Activated T-helper 2 cell treated with anti-CD3 and anti-CD28 coated beads, Interferon-gamma antibody, Interleukin-2, Interleukin-4, amounts not matched to agents 10 μg/mL and 5 μg/mL and 100 μg/mL, durations not matched to agents 14 hours and 24 hours and 36 hours (primary cell): ENCODE measurements around the gene ADCY4. TPM values are rescaled to one million over a fixed set of nuclear protein-coding genes. Genes with fewer than 3 reads are reported as not detected.
A peak's percentile ranks its signal among the peaks of the same experiment; 100 is the strongest.

Source experiments
- DNase-seq: peaks from one replicate; pipeline ENCODE4 v3.0.0; 2021; ENCODE audit warnings: low spot score
- H3K27ac Mint-ChIP-seq: one replicate; pipeline ENCODE4 v1.8.0; 2021; ENCODE audit warnings: mixed read lengths
- H3K27me3 Mint-ChIP-seq: one replicate; pipeline ENCODE4 v1.8.0; 2021; ENCODE audit warnings: low read depth, mixed read lengths
- H3K36me3 Mint-ChIP-seq: one replicate; pipeline ENCODE4 v1.8.0; 2021; ENCODE audit warnings: low read depth, mixed read lengths
- H3K4me1 Mint-ChIP-seq: one replicate; pipeline ENCODE4 v1.8.0; 2021; ENCODE audit warnings: low read depth, mixed read lengths
- H3K4me3 Mint-ChIP-seq: one replicate; pipeline ENCODE4 v1.8.0; 2021; ENCODE audit warnings: low read depth, mild to moderate bottlenecking, moderate library complexity, mixed read lengths
- H3K9me3 Mint-ChIP-seq: one replicate; pipeline ENCODE4 v1.8.0; 2021; ENCODE audit warnings: mixed read lengths
- intact Hi-C: fragments of 100-400 bp; cut with micrococcal nuclease; formaldehyde crosslinking; loops from one replicate; pipeline ENCODE4 v1.15.1; 2023
- total RNA-seq: library from RNA; stranded (reverse); gene quantifications from 2 replicates; pipeline ENCODE4 v1.2.3, GENCODE V29; 2022

ADCY4 gene
- total RNA-seq, 1 donor from 2014 or later, result 1.5 TPM

- Mint-ChIP-seq H3K9me3 (no peaks in the 10 kb centered on the region), H3K36me3 (no peaks in the 10 kb centered on the region), H3K4me3 (no peak overlapping the region), H3K27ac (peak overlapping the region; percentile 30), H3K27me3 (peaks cover 9% of the 10 kb centered on the region), H3K4me1 (peaks cover 19% of the 10 kb centered on the region)
- intact Hi-C loops, result no loop called here
- no peak for DNase-seq
Observed at GRCh38 chr14:24279301-24280186, 55.3 kb downstream of the ADCY4 start.

GRCh38 chr14:24278424-24278823, 56.4 kb downstream of the ADCY4 start:
- Mint-ChIP-seq H3K27ac (peak overlapping the region; percentile 36), H3K4me1 (peaks cover 29% of the 10 kb centered on the region), H3K36me3 (no peaks in the 10 kb centered on the region), H3K9me3 (no peaks in the 10 kb centered on the region), H3K27me3 (peaks cover 9% of the 10 kb centered on the region), H3K4me3 (no peak overlapping the region)
- intact Hi-C loops, result no loop called here
- no peak for DNase-seq

- H3K9me3 Mint-ChIP-seq, result no peaks in the 10 kb centered on the region
- intact Hi-C loops, result no loop called here
- no peak overlapping the region for H3K27ac Mint-ChIP-seq
- H3K4me3 Mint-ChIP-seq, result no peak overlapping the region
- H3K27me3 Mint-ChIP-seq, result peaks cover 9% of the 10 kb centered on the region
- peaks cover 32% of the 10 kb centered on the region for H3K4me1 Mint-ChIP-seq
- DNase-seq, result no peak
- H3K36me3 Mint-ChIP-seq, result no peaks in the 10 kb centered on the region
Observed at GRCh38 chr14:24277606-24278321, 57.1 kb downstream of the ADCY4 start.

- intact Hi-C loops, result no loop called here
- H3K36me3 Mint-ChIP-seq, result no peaks in the 10 kb centered on the region
- H3K27me3 Mint-ChIP-seq, result peaks cover 9% of the 10 kb centered on the region
- H3K9me3 Mint-ChIP-seq, result no peaks in the 10 kb centered on the region
- no peak overlapping the region for H3K4me3 Mint-ChIP-seq
- no peak for DNase-seq
- no peak overlapping the region for H3K27ac Mint-ChIP-seq
- peaks cover 39% of the 10 kb centered on the region for H3K4me1 Mint-ChIP-seq
Observed at GRCh38 chr14:24277071-24277470, 57.8 kb downstream of the ADCY4 start.

- peaks cover 2% of the 10 kb centered on the region for H3K27me3 Mint-ChIP-seq
- peaks cover 43% of the 10 kb centered on the region for H3K4me1 Mint-ChIP-seq
- no peaks in the 10 kb centered on the region for H3K9me3 Mint-ChIP-seq
- H3K36me3 Mint-ChIP-seq, result peaks cover 3% of the 10 kb centered on the region
- H3K4me3 Mint-ChIP-seq, result peak overlapping the region; percentile 0
- intact Hi-C loops, result loop anchor here (1.0 kb wide), 3 partner anchors 15 to 27 kb away; no protein-coding TSS in a partner anchor
- H3K27ac Mint-ChIP-seq, result peak overlapping the region; percentile 74
- DNase-seq, result peak; percentile 31
Observed at GRCh38 chr14:24274101-24274543, 60.7 kb downstream of the ADCY4 start.

GRCh38 chr14:24273422-24273998, 61.4 kb downstream of the ADCY4 start:
- peaks cover 7% of the 10 kb centered on the region for H3K36me3 Mint-ChIP-seq
- peaks cover 37% of the 10 kb centered on the region for H3K4me1 Mint-ChIP-seq
- intact Hi-C loops, result no loop called here
- no peaks in the 10 kb centered on the region for H3K27me3 Mint-ChIP-seq
- no peaks in the 10 kb centered on the region for H3K9me3 Mint-ChIP-seq
- DNase-seq, result no peak
- H3K4me3 Mint-ChIP-seq, result peak overlapping the region; percentile 13
- H3K27ac Mint-ChIP-seq, result peak overlapping the region; percentile 74

GRCh38 chr14:24272467-24272866, 62.4 kb downstream of the ADCY4 start:
- Mint-ChIP-seq H3K4me3 (peak overlapping the region; percentile 72), H3K36me3 (peaks cover 11% of the 10 kb centered on the region), H3K9me3 (no peaks in the 10 kb centered on the region), H3K4me1 (peaks cover 30% of the 10 kb centered on the region), H3K27ac (peak overlapping the region; percentile 74), H3K27me3 (no peaks in the 10 kb centered on the region)
- no peak for DNase-seq
- intact Hi-C loops, result no loop called here

- H3K27ac Mint-ChIP-seq, result peak overlapping the region; percentile 74
- H3K27me3 Mint-ChIP-seq, result no peaks in the 10 kb centered on the region
- intact Hi-C loops, result loop anchor here (1.0 kb wide), 4 partner anchors 27 to 59 kb away; partner anchors contain the start of genes CHMP4A, DHRS1, GMPR2 and NEDD8
- peaks cover 30% of the 10 kb centered on the region for H3K4me1 Mint-ChIP-seq
- peaks cover 16% of the 10 kb centered on the region for H3K36me3 Mint-ChIP-seq
- no peak for DNase-seq
- H3K9me3 Mint-ChIP-seq, result no peaks in the 10 kb centered on the region
- H3K4me3 Mint-ChIP-seq, result peak overlapping the region; percentile 72
Observed at GRCh38 chr14:24271834-24272263, 63.0 kb downstream of the ADCY4 start.

GRCh38 chr14:24271134-24271833, 63.6 kb downstream of the ADCY4 start, which contains the start of gene RABGGTA:
TSS of gene RABGGTA (minus strand) at chr14:24271597. CDS start at chr14:24271115, 482 bp downstream.
- no peaks in the 10 kb centered on the region for H3K27me3 Mint-ChIP-seq

GRCh38 chr14:24270537-24271133, 64.2 kb downstream of the ADCY4 start:
- Mint-ChIP-seq H3K9me3 (no peaks in the 10 kb centered on the region), H3K4me3 (peak overlapping the region; percentile 86), H3K27me3 (no peaks in the 10 kb centered on the region), H3K4me1 (peaks cover 30% of the 10 kb centered on the region), H3K36me3 (peaks cover 24% of the 10 kb centered on the region), H3K27ac (peak overlapping the region; percentile 89)
- intact Hi-C loops, result loop anchor here (1.0 kb wide), 4 partner anchors 28 to 57 kb away; partner anchors contain the start of genes CHMP4A, DHRS1, GMPR2 and NEDD8
- DNase-seq, result no peak

More at GRCh38 chr14:24271134-24271833, 63.6 kb downstream of the ADCY4 start, which contains the start of gene RABGGTA:
- H3K36me3 Mint-ChIP-seq, result peaks cover 22% of the 10 kb centered on the region
- intact Hi-C loops, result loop anchor here (1.0 kb wide), 4 partner anchors 28 to 58 kb away; partner anchors contain the start of genes CHMP4A, DHRS1, GMPR2 and NEDD8
- peak within 1 kb of the TSS; percentile 86 for H3K4me3 Mint-ChIP-seq
- H3K4me1 Mint-ChIP-seq, result peaks cover 30% of the 10 kb centered on the region
- peak; percentile 87 for DNase-seq
- peak within 1 kb of the TSS; percentile 89 for H3K27ac Mint-ChIP-seq
- no peaks in the 10 kb centered on the region for H3K9me3 Mint-ChIP-seq

- H3K36me3 Mint-ChIP-seq, result peaks cover 24% of the 10 kb centered on the region
- peaks cover 30% of the 10 kb centered on the region for H3K4me1 Mint-ChIP-seq
- no peaks in the 10 kb centered on the region for H3K9me3 Mint-ChIP-seq
- peak overlapping the region; percentile 43 for H3K4me3 Mint-ChIP-seq
- H3K27me3 Mint-ChIP-seq, result no peaks in the 10 kb centered on the region
- no peak overlapping the region for H3K27ac Mint-ChIP-seq
- intact Hi-C loops, result no loop called here
- DNase-seq, result no peak
Observed at GRCh38 chr14:24269910-24270536, 64.8 kb downstream of the ADCY4 start.
